ENCODE measurements around the gene PACS1. TPM values are rescaled to one million over a fixed set of nuclear protein-coding genes. Genes with fewer than 3 reads are reported as not detected.
A peak's percentile ranks its signal among the peaks of the same experiment; 100 is the strongest.

The PACS1 gene
- polyA plus RNA-seq, 3 donors = 8.1 to 36.8 (median 12.4) TPM

GRCh38 chr11:66188580-66188979 lies 118.5 kb downstream of the PACS1 start:
- Histone ChIP-seq H4K20me1 (ENCODE audit: insufficient read depth, low read length) (peaks cover 74% of the 10 kb centered on the region), H3K27ac (ENCODE audit: low read depth in 1 of 2, low read length in 2 of 2) (no peak overlapping the region), H2AFZ (ENCODE audit: insufficient read depth, low read depth, low read length, poor library complexity, severe bottlenecking) (no peak overlapping the region), H3K79me2 (ENCODE audit: insufficient read depth, low read length) (peaks cover 3% of the 10 kb centered on the region), H3K36me3 (replicated peaks in 1 of 2; ENCODE audit: control insufficient read depth in 1 of 2, insufficient read depth in 2 of 2, low read length in 2 of 2) (peaks cover 10 to 15% of the 10 kb centered on the region in 2 donors), H3K4me2 (replicated peaks; ENCODE audit: extremely low read depth, low read length, poor library complexity, severe bottlenecking) (no peak overlapping the region), H3K9me3 (replicated peaks in 1 of 2; ENCODE audit: control insufficient read depth in 1 of 2, insufficient read depth in 1 of 2, low read length in 2 of 2) (no peaks in the 10 kb centered on the region), H3K9ac (ENCODE audit: insufficient read depth, low read length, poor library complexity, severe bottlenecking) (no peak overlapping the region), H3K4me3 (replicated peaks in 1 of 3; ENCODE audit: low read depth in 2 of 3, low read length in 3 of 3) (no peak overlapping the region), H3K4me1 (ENCODE audit: control insufficient read depth in 1 of 2, insufficient read depth in 2 of 2, low read length in 2 of 2) (no peaks in the 10 kb centered on the region), H3K27me3 (ENCODE audit: control insufficient read depth in 2 of 2, insufficient read depth in 2 of 2, low read length in 2 of 2) (no peaks in the 10 kb centered on the region)
- Mint-ChIP-seq H3K4me1 (peaks cover 3% of the 10 kb centered on the region), H3K4me3 (no peak overlapping the region), H3K9me3 (no peaks in the 10 kb centered on the region), H3K27ac (peak overlapping the region in 1 of 7 donors; percentile 50), H3K27me3 (ENCODE audit: low read depth in 3 of 3) (no peaks in the 10 kb centered on the region), H3K36me3 (peaks cover 14 to 26% of the 10 kb centered on the region in 2 donors)
- no peak for DNase-seq
- TF ChIP-seq, protein P1, sequence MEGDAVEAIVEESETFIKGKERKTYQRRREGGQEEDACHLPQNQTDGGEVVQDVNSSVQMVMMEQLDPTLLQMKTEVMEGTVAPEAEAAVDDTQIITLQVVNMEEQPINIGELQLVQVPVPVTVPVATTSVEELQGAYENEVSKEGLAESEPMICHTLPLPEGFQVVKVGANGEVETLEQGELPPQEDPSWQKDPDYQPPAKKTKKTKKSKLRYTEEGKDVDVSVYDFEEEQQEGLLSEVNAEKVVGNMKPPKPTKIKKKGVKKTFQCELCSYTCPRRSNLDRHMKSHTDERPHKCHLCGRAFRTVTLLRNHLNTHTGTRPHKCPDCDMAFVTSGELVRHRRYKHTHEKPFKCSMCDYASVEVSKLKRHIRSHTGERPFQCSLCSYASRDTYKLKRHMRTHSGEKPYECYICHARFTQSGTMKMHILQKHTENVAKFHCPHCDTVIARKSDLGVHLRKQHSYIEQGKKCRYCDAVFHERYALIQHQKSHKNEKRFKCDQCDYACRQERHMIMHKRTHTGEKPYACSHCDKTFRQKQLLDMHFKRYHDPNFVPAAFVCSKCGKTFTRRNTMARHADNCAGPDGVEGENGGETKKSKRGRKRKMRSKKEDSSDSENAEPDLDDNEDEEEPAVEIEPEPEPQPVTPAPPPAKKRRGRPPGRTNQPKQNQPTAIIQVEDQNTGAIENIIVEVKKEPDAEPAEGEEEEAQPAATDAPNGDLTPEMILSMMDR (IDR thresholded peaks at IDR 0.05) = no peak
- intact Hi-C loops (cut with micrococcal nuclease) = no loop called here
- 48% methylated on average over 2 of the region's 3 CpGs for WGBS (ENCODE audit: insufficient coverage)

DNA sequence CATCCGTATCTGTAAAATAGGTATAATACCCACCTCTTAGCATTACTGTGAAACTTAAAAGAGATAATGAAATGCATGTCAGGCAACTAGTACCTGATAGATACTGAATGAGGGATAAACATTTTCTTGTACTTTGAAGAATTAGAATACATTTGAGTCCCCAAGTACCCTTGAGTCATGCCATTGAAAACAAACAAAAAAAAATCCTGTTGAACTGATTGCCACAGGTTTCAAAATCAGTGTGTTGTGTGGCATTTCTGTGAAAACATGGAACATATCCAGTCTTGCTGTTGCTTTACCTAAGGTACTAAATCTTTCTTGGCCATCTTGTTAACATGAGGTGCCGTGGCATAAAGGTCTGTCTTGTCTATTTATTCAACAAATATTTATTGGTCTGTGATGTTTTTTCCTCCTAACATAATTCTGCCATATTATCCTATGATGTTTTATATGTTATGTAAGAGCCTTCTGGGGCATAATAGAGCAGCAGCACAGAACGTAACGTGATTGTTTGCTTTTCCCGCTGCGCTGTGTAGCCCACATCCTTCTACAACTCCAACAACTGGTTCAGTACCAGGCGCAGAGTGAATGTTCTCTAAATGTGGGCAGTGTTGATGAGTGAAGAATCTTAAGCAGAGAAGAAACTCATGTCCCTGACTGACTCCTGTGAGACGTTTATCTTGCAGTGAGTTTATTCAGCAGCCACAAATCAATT lies 119.1 kb downstream of the PACS1 start:
- Mint-ChIP-seq H3K4me1 (peaks cover 3% of the 10 kb centered on the region), H3K4me3 (no peak overlapping the region), H3K36me3 (peaks cover 21 to 30% of the 10 kb centered on the region in 2 donors), H3K27ac (no peak overlapping the region), H3K27me3 (ENCODE audit: low read depth in 3 of 3) (no peaks in the 10 kb centered on the region), H3K9me3 (no peaks in the 10 kb centered on the region)
- no peak for DNase-seq
- Histone ChIP-seq H3K27ac (ENCODE audit: low read depth in 1 of 2, low read length in 2 of 2) (no peak overlapping the region), H3K9ac (ENCODE audit: insufficient read depth, low read length, poor library complexity, severe bottlenecking) (no peak overlapping the region), H3K9me3 (replicated peaks in 1 of 2; ENCODE audit: control insufficient read depth in 1 of 2, insufficient read depth in 1 of 2, low read length in 2 of 2) (no peaks in the 10 kb centered on the region), H3K36me3 (replicated peaks in 1 of 2; ENCODE audit: control insufficient read depth in 1 of 2, insufficient read depth in 2 of 2, low read length in 2 of 2) (peaks cover 13 to 21% of the 10 kb centered on the region in 2 donors), H3K4me1 (ENCODE audit: control insufficient read depth in 1 of 2, insufficient read depth in 2 of 2, low read length in 2 of 2) (no peaks in the 10 kb centered on the region), H2AFZ (ENCODE audit: insufficient read depth, low read depth, low read length, poor library complexity, severe bottlenecking) (no peak overlapping the region), H3K4me2 (replicated peaks; ENCODE audit: extremely low read depth, low read length, poor library complexity, severe bottlenecking) (no peak overlapping the region), H3K27me3 (ENCODE audit: control insufficient read depth in 2 of 2, insufficient read depth in 2 of 2, low read length in 2 of 2) (no peaks in the 10 kb centered on the region), H3K4me3 (replicated peaks in 1 of 3; ENCODE audit: low read depth in 2 of 3, low read length in 3 of 3) (no peak overlapping the region), H3K79me2 (ENCODE audit: insufficient read depth, low read length) (no peaks in the 10 kb centered on the region), H4K20me1 (ENCODE audit: insufficient read depth, low read length) (peaks cover 68% of the 10 kb centered on the region)
- intact Hi-C loops (cut with micrococcal nuclease) = no loop called here
- TF ChIP-seq, protein P1 (IDR thresholded peaks at IDR 0.05) = no peak
- no CpG with 5 or more reads among the region's 8 CpGs for WGBS (ENCODE audit: insufficient coverage)
